GM23338 (cell line): Measurements from ENCODE around the gene MARK2. TPM values are rescaled to one million over a fixed set of nuclear protein-coding genes. Genes with fewer than 3 reads are reported as not detected.

Source experiments
- ATAC-seq: fragments of 200-7000 bp; cut with Tn5 transposase; 3 replicates; pipeline ENCODE4 v1.9.1; 2020
- DNase-seq: peaks from one replicate; pipeline ENCODE4 v3.0.0-alpha.2; 2015; ENCODE audit warnings: low spot score
- H2AFZ ChIP-seq: fragments of 200-600 bp; sonication (generic); 2 replicates; pipeline ENCODE4 v1.8.0; 2016; ENCODE audit warnings: antibody characterized with exemption, mild to moderate bottlenecking, moderate library complexity
- H3F3A ChIP-seq: fragments of 200-600 bp; sonication (generic); replicated peaks from 2 replicates; pipeline ENCODE4 v1.8.0; 2017; ENCODE audit warnings: antibody characterized with exemption, mixed run types, low read depth
- H3K27ac ChIP-seq: fragments of 200-600 bp; sonication (generic); 2 replicates; pipeline ENCODE4 v1.6.1; 2016; ENCODE audit warnings: low read depth
- H3K27me3 ChIP-seq: fragments of 200-600 bp; sonication (generic); 2 replicates; pipeline ENCODE4 v1.8.0; 2016; ENCODE audit warnings: mild to moderate bottlenecking, mixed run types, moderate library complexity; ENCODE audit not compliant: insufficient read depth
- H3K36me3 ChIP-seq: fragments of 200-600 bp; sonication (generic); 2 replicates; pipeline ENCODE4 v1.8.0; 2016; ENCODE audit warnings: mild to moderate bottlenecking; ENCODE audit not compliant: insufficient read depth
- H3K4me1 ChIP-seq: fragments of 200-600 bp; sonication (generic); 2 replicates; pipeline ENCODE4 v1.8.0; 2016; ENCODE audit warnings: mild to moderate bottlenecking, moderate library complexity; ENCODE audit not compliant: insufficient read depth
- H3K4me2 ChIP-seq: fragments of 200-600 bp; sonication (generic); 2 replicates; pipeline ENCODE4 v1.7.1; 2017; ENCODE audit warnings: mixed run types
- H3K4me3 ChIP-seq: fragments of 200-600 bp; sonication (generic); 2 replicates; pipeline ENCODE4 v1.6.1; 2016; ENCODE audit warnings: mixed run types
- H3K79me2 ChIP-seq: fragments of 200-600 bp; sonication (generic); replicated peaks from 2 replicates; pipeline ENCODE4 v1.8.0; 2017; ENCODE audit warnings: mild to moderate bottlenecking; ENCODE audit not compliant: insufficient read depth
- H3K9me2 ChIP-seq: fragments of 200-600 bp; sonication (generic); 2 replicates; pipeline ENCODE4 v1.8.0; 2017; ENCODE audit not compliant: insufficient read depth
- H4K20me1 ChIP-seq: fragments of 200-600 bp; sonication (generic); replicated peaks from 2 replicates; pipeline ENCODE4 v1.8.0; 2017; ENCODE audit warnings: mild to moderate bottlenecking; ENCODE audit not compliant: insufficient read depth
- H3K27ac Mint-ChIP-seq: 2 replicates; pipeline ENCODE4 v1.8.0; 2020; ENCODE audit warnings: inconsistent platforms, mild to moderate bottlenecking, moderate library complexity, mixed read lengths
- H3K27me3 Mint-ChIP-seq: 3 replicates; pipeline ENCODE4 v1.8.0; 2022; ENCODE audit warnings: low read depth, mild to moderate bottlenecking, moderate library complexity, mixed read lengths, inconsistent platforms; ENCODE audit not compliant: insufficient read depth, poor library complexity
- H3K36me3 Mint-ChIP-seq: 3 replicates; pipeline ENCODE4 v1.8.0; 2021; ENCODE audit warnings: low read depth, mild to moderate bottlenecking, inconsistent platforms, moderate library complexity, mixed read lengths
- H3K4me1 Mint-ChIP-seq: 3 replicates; pipeline ENCODE4 v1.8.0; 2020; ENCODE audit warnings: mild to moderate bottlenecking, inconsistent platforms, mixed read lengths
- H3K4me3 Mint-ChIP-seq: 3 replicates; pipeline ENCODE4 v1.8.0; 2021; ENCODE audit warnings: moderate library complexity, mild to moderate bottlenecking, inconsistent platforms, mixed read lengths
- H3K9me3 Mint-ChIP-seq: 3 replicates; pipeline ENCODE4 v1.8.0; 2020; ENCODE audit warnings: moderate library complexity, mild to moderate bottlenecking, inconsistent platforms, mixed read lengths
- CREB1 ChIP-seq: fragments of 250-450 bp; sonication (Bioruptor Pico); IDR thresholded peaks from 2 replicates; pipeline ENCODE4 v1.5.0; 2020; ENCODE audit warnings: low read depth, mild to moderate bottlenecking, moderate library complexity
- ETS1 ChIP-seq: IDR thresholded peaks from 2 replicates; pipeline ENCODE4 v1.6.1; 2016; ENCODE audit warnings: antibody characterized with exemption
- EZH2 ChIP-seq: fragments of 200-600 bp; sonication (generic); IDR thresholded peaks from one replicate; pipeline ENCODE4 v1.8.0; 2017; ENCODE audit warnings: antibody characterized with exemption, mild to moderate bottlenecking, low read depth; ENCODE audit not compliant: unreplicated experiment
- EZH2phosphoT487 ChIP-seq: fragments of 200-600 bp; sonication (generic); IDR thresholded peaks from one replicate; pipeline ENCODE4 v1.8.1; 2018; ENCODE audit warnings: antibody characterized with exemption; ENCODE audit not compliant: unreplicated experiment
- JUNB ChIP-seq: IDR thresholded peaks from one replicate; pipeline ENCODE4 v1.6.1; 2016; ENCODE audit warnings: antibody characterized with exemption; ENCODE audit not compliant: unreplicated experiment
- NANOG ChIP-seq: IDR thresholded peaks from 2 replicates; pipeline ENCODE4 v1.6.1; 2016; ENCODE audit warnings: antibody characterized with exemption, borderline replicate concordance
- POLR2AphosphoS5 ChIP-seq: IDR thresholded peaks from 2 replicates; pipeline ENCODE4 v1.6.1; 2016; ENCODE audit warnings: antibody characterized with exemption, low read depth
- STAT1 ChIP-seq: IDR thresholded peaks from one replicate; pipeline ENCODE4 v1.6.1; 2016; ENCODE audit warnings: antibody characterized with exemption; ENCODE audit not compliant: unreplicated experiment
- ZNF114 ChIP-seq: fragments of 250-450 bp; sonication (Bioruptor Pico); IDR thresholded peaks from 2 replicates; pipeline ENCODE4 v1.5.0; 2020; ENCODE audit warnings: mild to moderate bottlenecking, moderate library complexity
- ZNF331 ChIP-seq: fragments of 250-450 bp; sonication (Bioruptor Pico); IDR thresholded peaks from 2 replicates; pipeline ENCODE4 v1.5.0; 2020; ENCODE audit warnings: low read depth, mild to moderate bottlenecking, moderate library complexity
- polyA plus RNA-seq: library from polyadenylated mRNA; unstranded; fragments of >200 nt; fragmentation: Nextera tagmentation; extraction: Ambion mirVana; gene quantifications from 2 replicates; pipeline ENCODE4 v1.2.1, GENCODE V29; 2016
- total RNA-seq: library from RNA; depleted of rRNA; stranded (reverse); fragments of >200 nt; shearing (Covaris generic); gene quantifications from 2 replicates; pipeline ENCODE4 v1.2.3, GENCODE V29; 2014
- TF ChIP-seq, protein P1 (sequence below), 2 experiments: fragments of 200-600 bp in 1 of 2; sonication (generic) in 1 of 2; conservative IDR thresholded peaks; 2 replicates each; pipeline versions ENCODE4 v1.5.1 to v1.6.1; 2016 to 2017; ENCODE audit warnings: antibody characterized with exemption in 2 of 2, low read depth in 2 of 2, mild to moderate bottlenecking in 2 of 2, moderate library complexity in 1 of 2
- TF ChIP-seq, protein P2 (sequence below): IDR thresholded peaks from one replicate; pipeline ENCODE4 v1.6.1; 2018; ENCODE audit warnings: antibody characterized with exemption; ENCODE audit not compliant: unreplicated experiment

Gene MARK2
- total and polyA plus RNA-seq, 2 experiments from 2014 or later, result 18.7 to 42.6 TPM

DNA sequence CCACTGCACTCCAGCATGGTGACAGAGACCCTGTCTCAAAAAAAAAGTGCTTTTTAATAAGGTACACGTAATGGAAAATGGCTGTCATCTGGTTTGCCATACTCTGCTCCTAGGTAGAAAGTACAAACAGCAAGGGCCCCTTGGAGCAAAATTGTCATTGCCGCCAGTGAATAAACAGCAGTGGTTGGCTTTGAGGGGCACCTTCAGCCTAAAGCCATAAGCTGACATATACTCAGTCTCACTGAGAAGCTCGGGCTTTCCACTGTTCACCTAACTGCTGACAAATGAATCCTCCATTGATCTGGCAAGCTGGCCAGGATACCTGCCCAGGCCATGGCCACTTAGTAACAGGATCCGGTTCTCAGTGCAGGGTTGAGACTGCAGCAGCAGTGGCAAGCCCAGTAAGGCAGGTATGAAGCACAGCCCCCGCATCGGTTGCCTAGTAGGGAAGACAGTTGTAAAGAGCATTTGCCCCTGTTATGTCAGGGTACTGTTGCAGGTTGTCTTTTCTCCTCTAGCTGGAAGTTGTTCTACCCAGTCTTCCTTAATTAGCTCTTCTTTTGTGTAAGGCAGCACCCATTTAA is 38.8 kb downstream of the MARK2 start:
- no peaks in the 10 kb centered on the region for H3K27me3 ChIP-seq
- H3K4me3 Mint-ChIP-seq, result no peak overlapping the region
- H3K79me2 ChIP-seq, result peaks cover 98% of the 10 kb centered on the region
- H3K4me3 ChIP-seq, result no peak overlapping the region
- H3K9me2 ChIP-seq, result no peaks in the 10 kb centered on the region
- H3K36me3 Mint-ChIP-seq, result 0 out of 3 replicates have a peak, but pooled peaks cover 4% of the 10 kb centered on the region
- TF ChIP-seq, protein P1, sequence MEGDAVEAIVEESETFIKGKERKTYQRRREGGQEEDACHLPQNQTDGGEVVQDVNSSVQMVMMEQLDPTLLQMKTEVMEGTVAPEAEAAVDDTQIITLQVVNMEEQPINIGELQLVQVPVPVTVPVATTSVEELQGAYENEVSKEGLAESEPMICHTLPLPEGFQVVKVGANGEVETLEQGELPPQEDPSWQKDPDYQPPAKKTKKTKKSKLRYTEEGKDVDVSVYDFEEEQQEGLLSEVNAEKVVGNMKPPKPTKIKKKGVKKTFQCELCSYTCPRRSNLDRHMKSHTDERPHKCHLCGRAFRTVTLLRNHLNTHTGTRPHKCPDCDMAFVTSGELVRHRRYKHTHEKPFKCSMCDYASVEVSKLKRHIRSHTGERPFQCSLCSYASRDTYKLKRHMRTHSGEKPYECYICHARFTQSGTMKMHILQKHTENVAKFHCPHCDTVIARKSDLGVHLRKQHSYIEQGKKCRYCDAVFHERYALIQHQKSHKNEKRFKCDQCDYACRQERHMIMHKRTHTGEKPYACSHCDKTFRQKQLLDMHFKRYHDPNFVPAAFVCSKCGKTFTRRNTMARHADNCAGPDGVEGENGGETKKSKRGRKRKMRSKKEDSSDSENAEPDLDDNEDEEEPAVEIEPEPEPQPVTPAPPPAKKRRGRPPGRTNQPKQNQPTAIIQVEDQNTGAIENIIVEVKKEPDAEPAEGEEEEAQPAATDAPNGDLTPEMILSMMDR (conservative IDR thresholded peaks at IDR 0.05; ENCODE audit: low read depth in 2 of 2), result no peak
- TF ChIP-seq CREB1 (no peak), POLR2AphosphoS5 (no peak), EZH2phosphoT487 (no peak), ETS1 (no peak), ZNF331 (no peak), NANOG (no peak), STAT1 (no peak), ZNF114 (CRISPR knock-in tag) (no peak), EZH2 (no peak), JUNB (no peak)
- TF ChIP-seq, protein P2, sequence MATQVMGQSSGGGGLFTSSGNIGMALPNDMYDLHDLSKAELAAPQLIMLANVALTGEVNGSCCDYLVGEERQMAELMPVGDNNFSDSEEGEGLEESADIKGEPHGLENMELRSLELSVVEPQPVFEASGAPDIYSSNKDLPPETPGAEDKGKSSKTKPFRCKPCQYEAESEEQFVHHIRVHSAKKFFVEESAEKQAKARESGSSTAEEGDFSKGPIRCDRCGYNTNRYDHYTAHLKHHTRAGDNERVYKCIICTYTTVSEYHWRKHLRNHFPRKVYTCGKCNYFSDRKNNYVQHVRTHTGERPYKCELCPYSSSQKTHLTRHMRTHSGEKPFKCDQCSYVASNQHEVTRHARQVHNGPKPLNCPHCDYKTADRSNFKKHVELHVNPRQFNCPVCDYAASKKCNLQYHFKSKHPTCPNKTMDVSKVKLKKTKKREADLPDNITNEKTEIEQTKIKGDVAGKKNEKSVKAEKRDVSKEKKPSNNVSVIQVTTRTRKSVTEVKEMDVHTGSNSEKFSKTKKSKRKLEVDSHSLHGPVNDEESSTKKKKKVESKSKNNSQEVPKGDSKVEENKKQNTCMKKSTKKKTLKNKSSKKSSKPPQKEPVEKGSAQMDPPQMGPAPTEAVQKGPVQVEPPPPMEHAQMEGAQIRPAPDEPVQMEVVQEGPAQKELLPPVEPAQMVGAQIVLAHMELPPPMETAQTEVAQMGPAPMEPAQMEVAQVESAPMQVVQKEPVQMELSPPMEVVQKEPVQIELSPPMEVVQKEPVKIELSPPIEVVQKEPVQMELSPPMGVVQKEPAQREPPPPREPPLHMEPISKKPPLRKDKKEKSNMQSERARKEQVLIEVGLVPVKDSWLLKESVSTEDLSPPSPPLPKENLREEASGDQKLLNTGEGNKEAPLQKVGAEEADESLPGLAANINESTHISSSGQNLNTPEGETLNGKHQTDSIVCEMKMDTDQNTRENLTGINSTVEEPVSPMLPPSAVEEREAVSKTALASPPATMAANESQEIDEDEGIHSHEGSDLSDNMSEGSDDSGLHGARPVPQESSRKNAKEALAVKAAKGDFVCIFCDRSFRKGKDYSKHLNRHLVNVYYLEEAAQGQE, result no peak
- DNase-seq (no peak), ATAC-seq (no peak)
- H3K27ac Mint-ChIP-seq, result no peak overlapping the region
- peaks cover 8% of the 10 kb centered on the region for H3K27me3 Mint-ChIP-seq
- H3K4me2 ChIP-seq, result no peak overlapping the region
- no peak overlapping the region for H2AFZ ChIP-seq
- H3K27ac ChIP-seq, result peak overlapping the region; percentile 72
- H3K4me1 Mint-ChIP-seq, result peaks cover 60% of the 10 kb centered on the region
- peaks cover 68% of the 10 kb centered on the region for H4K20me1 ChIP-seq
- no peaks in the 10 kb centered on the region for H3K9me3 Mint-ChIP-seq
- H3F3A ChIP-seq, result peaks cover 16% of the 10 kb centered on the region
- H3K36me3 ChIP-seq, result peaks cover 4% of the 10 kb centered on the region; the same call in 1 of the 2 replicates
- H3K4me1 ChIP-seq, result peaks cover 25% of the 10 kb centered on the region
